LNCaP clone FGC (cell line): ENCODE data around the gene C13orf42.
A peak's percentile ranks its signal among the peaks of the same experiment; 100 is the strongest.

Experiments
- DNase-seq: peaks from one replicate; pipeline ENCODE4 v3.0.0-alpha.2; 2011; ENCODE audit warnings: low read depth
- H3K4me3 ChIP-seq: 2 replicates; pipeline ENCODE4 v1.5.1; 2011; ENCODE audit warnings: mild to moderate bottlenecking, low read depth, low read length, control low read depth
- CTCF ChIP-seq: IDR thresholded peaks from 2 replicates; pipeline ENCODE4 v1.5.1; 2012; ENCODE audit warnings: mild to moderate bottlenecking; ENCODE audit not compliant: control insufficient read depth, insufficient read depth; ENCODE audit errors: extremely low read depth

Gene C13orf42

GRCh38 chr13:51035469-51035868, 75.6 kb downstream of the C13orf42 start:
- no peak for DNase-seq
- H3K4me3 ChIP-seq, result no peak overlapping the region
- no peak for TF ChIP-seq CTCF

GRCh38 chr13:51034906-51035305, 76.2 kb downstream of the C13orf42 start:
- DNase-seq, result peak; percentile 86
- no peak overlapping the region for H3K4me3 ChIP-seq
- no peak for TF ChIP-seq CTCF

GRCh38 chr13:51033421-51034185, 77.5 kb downstream of the C13orf42 start:
- 0 out of 2 replicates have a peak, but pooled peaks have one; percentile 1 for TF ChIP-seq CTCF
- DNase-seq, result no peak
- H3K4me3 ChIP-seq, result no peak overlapping the region

- no peak for TF ChIP-seq CTCF
- no peak for DNase-seq
- H3K4me3 ChIP-seq, result no peak overlapping the region
These were observed 78.2 kb downstream of the C13orf42 start for GRCh38 chr13:51032831-51033230.
